Karpas-422 (cell line): Measurements from ENCODE around the gene BICRA. TPM values are rescaled to one million over a fixed set of nuclear protein-coding genes. Genes with fewer than 3 reads are reported as not detected.
"Not testable (repeated sequence)": the region's sequence is repeated elsewhere in the genome, so short reads cannot be mapped to it uniquely, and the experiment has no call there.

ENCODE experiments used
- DNase-seq: peaks from one replicate; pipeline ENCODE4 v3.0.0-alpha.2; 2015
- H2AFZ ChIP-seq: fragments of 200-600 bp; sonication (generic); 2 replicates; pipeline ENCODE4 v1.6.1; 2014; ENCODE audit warnings: antibody characterized with exemption, low read length, mixed read lengths
- H3K27ac ChIP-seq: fragments of 200-600 bp; sonication (generic); 2 replicates; pipeline ENCODE4 v1.5.1; 2014; ENCODE audit warnings: mild to moderate bottlenecking, low read length, moderate library complexity
- H3K27me3 ChIP-seq: fragments of 200-600 bp; sonication (generic); 2 replicates; pipeline ENCODE4 v1.6.1; 2014; ENCODE audit warnings: low read length, mixed read lengths
- H3K36me3 ChIP-seq: fragments of 200-600 bp; sonication (generic); 2 replicates; pipeline ENCODE4 v1.6.1; 2014; ENCODE audit warnings: low read length, mixed read lengths; ENCODE audit not compliant: insufficient read depth
- H3K4me1 ChIP-seq: fragments of 200-600 bp; sonication (generic); 2 replicates; pipeline ENCODE4 v1.6.1; 2014; ENCODE audit warnings: mild to moderate bottlenecking, low read length, mixed read lengths
- H3K4me2 ChIP-seq: fragments of 200-600 bp; sonication (generic); 2 replicates; pipeline ENCODE4 v1.6.1; 2014; ENCODE audit warnings: low read length, low read depth, mild to moderate bottlenecking; ENCODE audit not compliant: poor library complexity, severe bottlenecking
- H3K4me3 ChIP-seq: fragments of 200-600 bp; sonication (generic); 2 replicates; pipeline ENCODE4 v1.5.1; 2014; ENCODE audit warnings: mild to moderate bottlenecking, antibody characterized with exemption, low read length, mixed read lengths
- H3K79me2 ChIP-seq: fragments of 200-600 bp; sonication (generic); 2 replicates; pipeline ENCODE4 v1.6.1; 2014; ENCODE audit warnings: mild to moderate bottlenecking, low read length, mixed read lengths
- H3K9ac ChIP-seq: fragments of 200-600 bp; sonication (generic); 2 replicates; pipeline ENCODE4 v1.6.0; 2014; ENCODE audit warnings: low read length
- H3K9me2 ChIP-seq: fragments of 200-600 bp; sonication (generic), shearing (Covaris generic); replicated peaks from 2 replicates; pipeline ENCODE4 v1.6.0; 2014; ENCODE audit warnings: mild to moderate bottlenecking, low read length, moderate library complexity; ENCODE audit not compliant: insufficient read depth
- H3K9me3 ChIP-seq: fragments of 300-700, 200-600 bp; sonication (generic); 2 replicates; pipeline ENCODE4 v1.6.1; 2014; ENCODE audit warnings: low read length, mixed read lengths
- H4K20me1 ChIP-seq: fragments of 200-600 bp; sonication (generic); 2 replicates; pipeline ENCODE4 v1.6.1; 2014; ENCODE audit warnings: mild to moderate bottlenecking, antibody characterized with exemption, low read length, low read depth; ENCODE audit not compliant: insufficient read depth
- total RNA-seq: library from RNA; depleted of rRNA; stranded (reverse); fragments of >200 nt; shearing (Covaris generic); gene quantifications from 2 replicates; pipeline ENCODE4 v1.2.3, GENCODE V29; 2014; ENCODE audit warnings: low replicate concordance

BICRA gene
- total RNA-seq, 1 experiment from 2014 or later = 1.8 TPM

DNA sequence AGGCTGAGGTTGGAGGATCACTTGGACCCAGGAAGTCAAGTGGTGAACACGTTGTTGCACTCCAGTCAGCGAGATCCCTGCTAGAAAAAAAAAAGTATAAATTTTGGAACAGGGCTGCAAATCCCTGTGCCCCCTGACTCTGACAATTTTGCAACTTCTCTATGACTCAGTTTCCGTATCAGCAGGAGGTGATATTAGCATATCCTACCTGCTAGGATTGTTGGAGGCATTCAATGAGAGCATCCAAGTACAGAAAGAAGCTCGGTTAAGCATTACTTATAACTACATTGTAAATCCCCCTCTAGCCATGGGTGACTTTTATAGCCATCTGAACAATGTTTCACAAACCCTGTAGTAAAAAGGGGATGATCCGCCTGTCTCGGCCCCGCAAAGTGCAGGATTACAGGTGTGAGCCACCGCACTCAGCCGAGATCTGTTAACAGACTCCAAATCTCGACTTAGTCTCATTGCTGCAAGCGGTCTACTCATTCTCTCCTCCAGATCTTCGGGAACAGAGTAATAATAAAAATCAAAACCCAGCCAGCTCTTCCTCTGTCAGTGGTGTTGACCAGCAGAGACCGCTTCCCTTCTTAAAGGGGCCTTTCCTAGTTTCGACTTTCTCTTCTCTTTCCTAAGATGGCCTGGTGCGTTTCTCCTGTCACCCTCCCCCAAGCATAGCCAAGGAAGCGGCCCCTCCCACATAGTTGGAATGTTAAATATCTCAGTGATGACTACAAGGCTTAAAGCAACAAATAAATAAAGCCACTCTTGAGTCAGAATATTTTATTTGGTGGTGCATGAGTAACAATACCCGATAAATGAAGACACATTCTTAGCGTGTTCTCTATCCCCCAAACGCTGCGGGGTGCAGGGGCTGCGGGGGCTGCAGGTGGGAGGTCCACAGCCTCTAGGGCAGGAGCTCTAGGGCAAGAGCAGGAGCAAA, 10.3 kb upstream of the BICRA start:
- no peaks in the 10 kb centered on the region for H3K27me3 ChIP-seq
- no peaks in the 10 kb centered on the region for H3K36me3 ChIP-seq
- H3K9me3 ChIP-seq = no peaks in the 10 kb centered on the region
- H3K27ac ChIP-seq = no peak overlapping the region
- no peaks in the 10 kb centered on the region for H3K79me2 ChIP-seq
- no peak overlapping the region for H3K4me2 ChIP-seq
- peaks cover 14% of the 10 kb centered on the region for H3K4me1 ChIP-seq
- H4K20me1 ChIP-seq = no peaks in the 10 kb centered on the region
- no peak overlapping the region; the same call in 1 of the 2 replicates for H3K9ac ChIP-seq
- H2AFZ ChIP-seq = no peak overlapping the region
- no peak overlapping the region for H3K4me3 ChIP-seq
- H3K9me2 ChIP-seq = no peaks in the 10 kb centered on the region
- no peak for DNase-seq

- H3K27me3 ChIP-seq, H4K20me1 ChIP-seq, DNase-seq, H3K9me2 ChIP-seq, H3K79me2 ChIP-seq, H3K27ac ChIP-seq, H3K9me3 ChIP-seq, H3K36me3 ChIP-seq: not testable (repeated sequence)
- peak overlapping the region; percentile 66 for H3K4me3 ChIP-seq
- H2AFZ ChIP-seq = peak overlapping the region; percentile 77
- peak overlapping the region; percentile 69 for H3K9ac ChIP-seq
- peak overlapping the region; percentile 86 for H3K4me2 ChIP-seq
- H3K4me1 ChIP-seq = peaks cover 14% of the 10 kb centered on the region
Measured at GRCh38 chr19:47599671-47600245, 9.2 kb upstream of the BICRA start.

DNA sequence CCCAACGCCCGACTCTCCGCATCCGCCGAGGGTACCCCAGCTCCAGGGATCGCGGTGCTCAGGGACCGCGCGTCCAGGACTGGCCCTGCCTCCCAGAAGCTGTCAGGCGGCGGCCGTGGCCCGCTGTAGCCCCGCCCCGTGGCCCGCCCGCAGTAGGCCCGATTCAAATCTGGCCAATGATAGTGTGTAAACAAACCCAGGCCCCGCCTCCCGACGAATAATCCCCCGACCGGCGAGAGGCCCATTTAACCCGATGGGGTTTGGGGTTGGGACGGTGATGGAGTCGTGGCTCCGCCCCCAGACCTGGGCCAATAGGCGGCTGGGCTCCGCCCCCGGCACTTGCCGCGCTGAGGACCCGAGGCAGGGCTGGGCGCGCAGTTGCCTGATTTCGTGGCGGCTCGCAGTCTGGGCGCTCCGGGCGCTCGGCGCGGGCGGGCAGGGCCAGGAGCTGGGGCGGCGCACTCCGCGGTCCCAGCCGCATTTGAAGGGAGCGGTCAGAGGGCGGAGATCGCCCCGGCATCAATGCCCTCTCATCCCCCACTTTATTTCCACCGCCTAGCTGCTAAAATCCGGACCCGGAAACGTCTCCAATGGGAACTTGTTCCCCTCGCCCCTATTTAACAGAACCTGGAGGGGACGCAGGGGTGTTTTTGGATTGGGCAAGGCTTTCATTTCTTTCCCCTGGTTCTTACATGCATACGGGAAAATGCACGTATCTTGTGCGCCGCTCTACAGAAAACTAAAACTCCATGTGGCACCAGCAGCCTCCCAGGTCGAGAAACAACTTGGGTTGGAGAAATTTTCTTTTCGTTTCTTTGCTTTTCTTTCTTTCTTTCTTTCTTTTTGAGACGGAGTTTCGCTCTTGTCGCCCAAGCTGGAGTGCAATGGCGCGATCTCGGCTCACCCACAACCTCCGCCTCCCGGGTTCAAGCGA, 8.4 kb upstream of the BICRA start:
- Histone ChIP-seq H3K4me1 (peaks cover 14% of the 10 kb centered on the region), H3K4me2 (peak overlapping the region; percentile 87), H3K27me3 (no peaks in the 10 kb centered on the region), H2AFZ (peak overlapping the region; percentile 93), H3K79me2 (no peaks in the 10 kb centered on the region), H3K9ac (peak overlapping the region; percentile 82), H3K4me3 (peak overlapping the region; percentile 79), H4K20me1 (no peaks in the 10 kb centered on the region), H3K9me3 (no peaks in the 10 kb centered on the region), H3K36me3 (no peaks in the 10 kb centered on the region), H3K9me2 (no peaks in the 10 kb centered on the region), H3K27ac (peak overlapping the region; percentile 37; the same call in 1 of the 2 replicates)
- peak; percentile 99 for DNase-seq

GRCh38 chr19:47601180-47601904, 7.6 kb upstream of the BICRA start:
- DNase-seq = no peak
- Histone ChIP-seq H2AFZ (no peak overlapping the region; the same call in 1 of the 2 replicates), H3K4me1 (peaks cover 14% of the 10 kb centered on the region), H3K27ac (no peak overlapping the region), H3K4me3 (peak overlapping the region; percentile 79), H3K9me3 (no peaks in the 10 kb centered on the region), H3K27me3 (no peaks in the 10 kb centered on the region), H3K79me2 (no peaks in the 10 kb centered on the region), H3K9me2 (no peaks in the 10 kb centered on the region), H3K36me3 (no peaks in the 10 kb centered on the region), H3K9ac (peak overlapping the region; percentile 82), H4K20me1 (no peaks in the 10 kb centered on the region), H3K4me2 (peak overlapping the region; percentile 87)

DNA sequence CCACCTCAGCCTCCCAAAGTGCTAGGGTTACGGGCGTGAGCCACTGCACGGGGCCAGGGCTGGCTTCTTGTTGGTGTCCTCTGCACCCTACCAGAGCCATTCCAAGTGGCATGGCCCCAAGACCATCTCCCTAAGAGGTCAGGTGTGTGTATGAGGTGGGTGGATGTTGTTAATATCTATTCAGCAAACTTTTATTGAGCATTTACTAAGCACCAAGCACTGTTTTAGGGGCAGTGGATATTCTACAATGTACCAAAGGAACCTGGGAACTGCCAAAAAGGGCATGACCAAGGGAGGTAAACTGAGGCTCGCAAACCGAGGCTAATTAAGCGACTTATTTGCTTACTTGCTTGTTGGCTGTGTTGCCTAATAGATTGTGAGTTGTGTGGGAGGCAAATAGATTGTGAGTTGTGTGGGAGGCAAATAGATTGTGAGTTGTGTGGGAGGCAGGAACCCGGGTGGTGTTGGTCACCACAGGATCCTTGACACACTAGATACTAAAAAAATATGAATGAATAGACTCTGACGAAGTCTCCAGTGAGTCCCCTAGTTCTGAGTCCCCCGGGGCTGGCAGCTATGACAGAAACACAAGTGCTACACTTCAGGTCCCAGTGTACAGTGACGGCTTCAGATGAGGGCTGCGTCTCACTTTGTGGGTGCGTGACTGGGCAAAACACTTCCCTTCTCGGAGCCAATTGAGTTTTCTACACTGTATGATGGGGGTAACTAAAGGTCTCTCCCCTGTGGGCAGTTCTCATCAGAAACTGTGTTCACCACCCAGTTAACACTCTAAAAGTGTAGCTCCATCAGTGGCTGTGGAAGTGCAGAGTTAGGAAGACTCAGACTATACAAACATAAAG, 5.0 kb upstream of the BICRA start:
- H2AFZ ChIP-seq = no peak overlapping the region

GRCh38 chr19:47607564-47608073, 1.3 kb upstream of the BICRA start:
- Histone ChIP-seq H3K4me2 (peak overlapping the region; percentile 94), H3K36me3 (no peaks in the 10 kb centered on the region), H3K27ac (peak overlapping the region; percentile 79; the same call in 1 of the 2 replicates), H3K4me1 (peaks cover 11% of the 10 kb centered on the region), H4K20me1 (peaks cover 18% of the 10 kb centered on the region; the same call in 1 of the 2 replicates), H3K4me3 (peak overlapping the region; percentile 99), H3K79me2 (peaks cover 42% of the 10 kb centered on the region), H3K9me2 (no peaks in the 10 kb centered on the region), H2AFZ (peak overlapping the region; percentile 93), H3K27me3 (no peaks in the 10 kb centered on the region), H3K9ac (peak overlapping the region; percentile 99), H3K9me3 (no peaks in the 10 kb centered on the region)
- DNase-seq = peak; percentile 48

More for the DNA sequence above, 5.0 kb upstream of the BICRA start:
- H3K27me3 ChIP-seq = no peaks in the 10 kb centered on the region
- H3K4me3 ChIP-seq = no peak overlapping the region
- H3K79me2 ChIP-seq = peaks cover 5% of the 10 kb centered on the region; the same call in 1 of the 2 replicates
- no peak for DNase-seq
- no peak overlapping the region for H3K4me2 ChIP-seq
- H3K36me3 ChIP-seq = no peaks in the 10 kb centered on the region
- H4K20me1 ChIP-seq = no peaks in the 10 kb centered on the region
- H3K9me2 ChIP-seq = no peaks in the 10 kb centered on the region
- H3K9ac ChIP-seq = no peak overlapping the region
- H3K4me1 ChIP-seq = peaks cover 18% of the 10 kb centered on the region
- no peak overlapping the region for H3K27ac ChIP-seq
- no peaks in the 10 kb centered on the region for H3K9me3 ChIP-seq
